GM19324 (cell line): ENCODE results near the gene CACNA1F.

Experiments used
- ATAC-seq: cut with Tn5 transposase; IDR thresholded peaks from one replicate; pipeline ENCODE4 v1.9.1; 2021; ENCODE audit warnings: mild to moderate bottlenecking, moderate library complexity; ENCODE audit not compliant: unreplicated experiment, low FRiP score

The CACNA1F gene

DNA sequence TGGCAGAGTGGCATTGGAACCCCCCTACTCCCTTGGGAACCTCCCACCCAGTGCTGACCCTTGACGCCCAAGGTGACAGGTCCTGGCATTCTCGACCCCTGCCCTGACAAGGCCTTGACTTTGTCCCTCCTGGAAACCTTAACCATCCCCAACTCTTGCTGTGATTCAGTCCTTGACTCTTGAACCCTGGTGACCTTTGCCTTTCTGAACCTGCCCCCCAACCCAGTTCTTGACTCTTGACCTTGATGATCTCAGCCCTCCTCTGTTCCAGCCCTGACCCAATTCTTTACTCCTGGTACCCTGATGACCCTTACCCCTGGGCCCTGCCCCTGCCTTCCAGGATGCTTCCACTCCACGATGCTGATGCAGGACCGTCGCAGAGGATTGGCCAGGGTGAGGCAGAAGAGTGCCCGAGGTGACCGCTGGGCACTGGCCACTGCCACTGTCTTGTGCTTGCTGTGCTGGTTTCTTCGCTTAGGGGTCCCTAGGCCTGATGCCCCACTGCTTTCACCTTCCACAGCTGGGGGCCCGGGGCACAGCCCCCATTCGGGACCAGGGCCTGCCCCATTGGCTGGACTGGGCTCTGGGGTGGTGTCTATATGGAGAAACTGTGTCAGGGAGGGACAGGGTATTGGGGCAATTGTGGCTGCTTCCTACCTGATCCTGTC is 1.7 kb downstream of the CACNA1F start:
- ATAC-seq, result no peak

- ATAC-seq, result peak; percentile 55
Measured at GRCh38 chrX:49230500-49231232, 2.5 kb downstream of the CACNA1F start.

DNA sequence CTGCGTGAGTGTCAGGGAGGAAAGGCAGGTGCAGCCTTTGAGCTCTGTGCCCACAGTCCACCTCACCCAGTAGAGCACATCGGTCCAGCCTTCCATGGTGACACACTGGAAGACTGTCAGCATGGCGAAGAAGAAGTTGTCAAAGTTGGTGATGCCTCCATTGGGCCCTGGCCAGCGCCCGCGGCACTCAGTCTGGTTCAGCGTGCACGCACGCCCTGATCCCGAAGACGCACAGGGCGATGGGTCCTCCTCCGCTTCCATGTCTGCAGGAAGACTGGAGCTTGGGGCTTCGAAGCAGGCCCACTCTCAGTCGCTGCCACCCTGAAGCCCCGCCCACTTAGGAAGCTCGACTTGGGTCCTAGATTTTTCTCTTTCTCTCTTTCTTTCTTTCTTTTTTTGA is 5.0 kb downstream of the CACNA1F start:
- ATAC-seq, result no peak

- ATAC-seq, result no peak
Measured at GRCh38 chrX:49227726-49228125, 5.4 kb downstream of the CACNA1F start.

GRCh38 chrX:49226946-49227345 is 6.2 kb downstream of the CACNA1F start:
- no peak for ATAC-seq

DNA sequence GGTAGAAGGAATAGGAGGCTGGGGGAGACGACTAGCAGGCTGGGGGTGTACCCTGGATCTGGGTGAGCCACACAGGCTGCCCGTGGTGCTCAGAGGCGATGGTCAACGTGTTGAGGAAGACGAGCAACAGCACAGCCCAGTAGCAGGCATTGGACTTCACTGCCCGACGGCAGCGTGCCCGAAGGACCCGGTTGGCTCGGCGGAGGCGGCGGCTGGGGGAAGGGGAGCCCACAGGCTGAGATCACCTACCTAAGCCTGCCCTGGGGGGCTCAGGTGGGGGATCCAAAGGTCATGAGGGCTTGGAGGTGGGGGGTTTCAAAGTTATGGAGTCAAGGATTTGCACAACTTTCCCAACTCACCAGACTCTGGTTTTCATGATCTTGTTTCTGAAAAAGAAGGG is 7.3 kb downstream of the CACNA1F start:
- ATAC-seq, result no peak

- ATAC-seq, result no peak
Measured at GRCh38 chrX:49221868-49222267, 11.3 kb downstream of the CACNA1F start.

- ATAC-seq, result no peak
Measured at GRCh38 chrX:49220100-49220499, 13.0 kb downstream of the CACNA1F start.

GRCh38 chrX:49214996-49215526 is 18.1 kb downstream of the CACNA1F start:
- ATAC-seq, result no peak

DNA sequence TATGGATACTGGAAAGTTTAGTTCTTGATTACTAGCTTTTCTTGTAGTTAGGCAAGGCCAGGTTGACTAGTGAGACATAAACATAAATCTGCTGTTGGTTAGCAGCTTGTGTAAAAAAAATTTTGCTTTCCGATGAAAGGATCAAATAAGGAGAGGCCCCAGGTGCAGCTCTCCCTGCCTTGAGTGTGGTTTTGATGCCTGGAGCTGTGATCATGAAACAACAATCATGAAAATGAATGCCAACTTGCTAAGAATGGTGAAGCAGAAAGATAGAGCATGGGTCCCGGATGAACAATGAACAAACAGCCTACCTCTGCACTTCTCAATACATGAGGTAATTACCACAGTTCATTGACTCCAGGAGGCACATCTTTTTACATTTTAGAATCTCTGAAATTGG is 18.7 kb downstream of the CACNA1F start:
- no peak for ATAC-seq

DNA sequence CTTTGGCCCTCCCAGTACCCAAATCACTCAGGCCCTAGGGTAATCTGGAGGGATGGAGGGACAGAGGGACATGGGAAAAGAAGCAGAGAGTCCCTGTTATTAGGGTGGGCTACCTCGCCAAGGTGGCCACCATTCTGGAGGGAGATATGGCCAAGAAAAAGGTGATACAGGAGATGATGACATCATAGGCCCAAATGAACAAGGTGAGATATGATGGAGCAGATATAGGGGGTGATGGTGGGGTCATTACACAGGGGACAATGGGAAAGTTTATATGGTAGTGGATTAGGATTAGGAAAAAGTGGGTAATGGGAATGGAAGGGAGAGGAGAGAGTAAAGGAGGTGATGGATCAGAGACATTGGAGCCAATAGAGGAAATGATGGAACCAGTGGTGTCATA is 20.3 kb downstream of the CACNA1F start:
- no peak for ATAC-seq

- no peak for ATAC-seq
Measured at GRCh38 chrX:49212209-49212608, 20.9 kb downstream of the CACNA1F start.

DNA sequence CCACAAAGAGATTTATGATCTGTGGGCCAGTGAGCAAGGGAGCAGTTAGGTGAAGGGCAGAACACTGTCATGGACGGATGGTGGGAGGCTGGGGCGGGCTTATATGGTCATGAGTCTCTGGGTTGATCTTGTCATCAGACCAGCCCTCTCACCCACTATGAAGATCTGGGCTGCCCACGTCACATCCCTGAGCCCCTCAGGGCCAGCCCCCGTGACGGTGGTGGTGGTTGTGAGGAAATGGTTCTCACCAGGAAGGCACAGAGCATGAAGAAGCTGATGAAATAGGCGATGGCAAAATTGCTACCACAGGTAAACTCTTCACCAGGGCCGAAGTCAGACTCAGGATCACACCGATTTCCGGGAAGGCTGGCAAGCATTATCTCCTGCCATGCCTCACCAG is 22.1 kb downstream of the CACNA1F start:
- ATAC-seq, result no peak

GRCh38 chrX:49210406-49210805 is 22.7 kb downstream of the CACNA1F start:
- no peak for ATAC-seq

- no peak for ATAC-seq
Measured at GRCh38 chrX:49209434-49210251, 23.5 kb downstream of the CACNA1F start.

- ATAC-seq, result no peak
Measured at GRCh38 chrX:49208399-49208798, 24.7 kb downstream of the CACNA1F start.

GRCh38 chrX:49206543-49206942 is 26.6 kb downstream of the CACNA1F start:
- ATAC-seq, result no peak

- ATAC-seq, result no peak
Measured at GRCh38 chrX:49205443-49205842, 27.7 kb downstream of the CACNA1F start.

DNA sequence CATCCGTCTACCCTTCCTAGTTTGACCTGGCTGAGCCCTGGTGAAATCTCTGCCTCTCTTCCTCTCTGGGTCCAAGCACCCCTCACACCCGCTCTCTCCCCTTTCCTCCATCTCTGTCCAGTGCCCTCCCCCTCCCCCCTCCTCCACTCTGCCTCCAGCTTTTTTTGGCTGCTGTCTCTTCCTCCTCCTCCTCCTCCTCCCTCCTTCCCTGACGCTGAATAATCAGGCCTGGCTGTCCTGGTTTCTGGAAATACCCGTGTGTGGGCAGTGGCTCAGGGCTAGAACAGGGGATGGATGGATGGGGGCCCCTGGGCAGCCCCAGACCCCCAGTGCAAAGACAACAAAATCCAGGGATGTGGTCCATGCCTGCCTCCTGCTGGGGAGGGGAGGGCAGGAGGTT is 28.4 kb downstream of the CACNA1F start:
- ATAC-seq, result no peak

- ATAC-seq, result no peak
Measured at GRCh38 chrX:49204017-49204416, 29.1 kb downstream of the CACNA1F start.

- no peak for ATAC-seq
Measured at GRCh38 chrX:49203536-49203935, 29.6 kb downstream of the CACNA1F start.
